ENCODE results near the gene SHROOM3.

- TF ChIP-seq, protein P1, sequence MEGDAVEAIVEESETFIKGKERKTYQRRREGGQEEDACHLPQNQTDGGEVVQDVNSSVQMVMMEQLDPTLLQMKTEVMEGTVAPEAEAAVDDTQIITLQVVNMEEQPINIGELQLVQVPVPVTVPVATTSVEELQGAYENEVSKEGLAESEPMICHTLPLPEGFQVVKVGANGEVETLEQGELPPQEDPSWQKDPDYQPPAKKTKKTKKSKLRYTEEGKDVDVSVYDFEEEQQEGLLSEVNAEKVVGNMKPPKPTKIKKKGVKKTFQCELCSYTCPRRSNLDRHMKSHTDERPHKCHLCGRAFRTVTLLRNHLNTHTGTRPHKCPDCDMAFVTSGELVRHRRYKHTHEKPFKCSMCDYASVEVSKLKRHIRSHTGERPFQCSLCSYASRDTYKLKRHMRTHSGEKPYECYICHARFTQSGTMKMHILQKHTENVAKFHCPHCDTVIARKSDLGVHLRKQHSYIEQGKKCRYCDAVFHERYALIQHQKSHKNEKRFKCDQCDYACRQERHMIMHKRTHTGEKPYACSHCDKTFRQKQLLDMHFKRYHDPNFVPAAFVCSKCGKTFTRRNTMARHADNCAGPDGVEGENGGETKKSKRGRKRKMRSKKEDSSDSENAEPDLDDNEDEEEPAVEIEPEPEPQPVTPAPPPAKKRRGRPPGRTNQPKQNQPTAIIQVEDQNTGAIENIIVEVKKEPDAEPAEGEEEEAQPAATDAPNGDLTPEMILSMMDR (IDR thresholded peaks at IDR 0.05): no peak
- no peak for TF ChIP-seq POLR2A (IDR thresholded peaks at IDR 0.05)
Measured at GRCh38 chr4:76562836-76563453, 127.9 kb downstream of the SHROOM3 start.

All from body of pancreas (tissue), 4 donors.